Measurements from ENCODE around the gene GAPDH. TPM values are rescaled to one million over a fixed set of nuclear protein-coding genes. Genes with fewer than 3 reads are reported as not detected.
A peak's percentile ranks its signal among the peaks of the same experiment; 100 is the strongest.

Gene GAPDH
- total and polyA plus RNA-seq, 7 donors: 1,653 to 3,219 (median 2,501) TPM

GRCh38 chr12:6527711-6528110 is 6.6 kb upstream of the GAPDH start:
- TF ChIP-seq POLR2A (IDR thresholded peaks at IDR 0.05) (no peak), EP300 (IDR thresholded peaks at IDR 0.05) (no peak), POLR2AphosphoS5 (IDR thresholded peaks at IDR 0.05) (no peak), CTCF (IDR thresholded peaks at IDR 0.05) (no peak)
- H3K9me3 ChIP-seq: no peaks in the 10 kb centered on the region
- peaks cover 23 to 84% (median 60%) of the 10 kb centered on the region in 4 donors for H3K36me3 ChIP-seq
- H3K4me3 ChIP-seq: no peak overlapping the region
- H3K4me1 ChIP-seq: peaks cover 0 to 11% (median 10%) of the 10 kb centered on the region in 4 donors
- 94 to 96% methylated on average over 4 of the region's 4 CpGs for WGBS, 2 donors
- DNase-seq: no peak
- intact Hi-C loops (cut with DNase I): no loop called here
- H3K27ac ChIP-seq: no peak overlapping the region
- no peaks in the 10 kb centered on the region for H3K27me3 ChIP-seq

- 92 to 93% methylated on average over 17 of the region's 17 CpGs for WGBS, 2 donors
- H3K27me3 ChIP-seq: no peaks in the 10 kb centered on the region
- no peak for TF ChIP-seq EP300 (IDR thresholded peaks at IDR 0.05)
- no peak for TF ChIP-seq POLR2AphosphoS5 (IDR thresholded peaks at IDR 0.05)
- intact Hi-C loops (cut with DNase I): no loop called here
- H3K36me3 ChIP-seq: peaks cover 18 to 74% (median 53%) of the 10 kb centered on the region in 4 donors
- H3K4me1 ChIP-seq: peaks cover 0 to 20% (median 19%) of the 10 kb centered on the region in 4 donors
- DNase-seq: no peak
- no peak overlapping the region for H3K27ac ChIP-seq
- no peaks in the 10 kb centered on the region for H3K9me3 ChIP-seq
- no peak overlapping the region for H3K4me3 ChIP-seq
Observed at GRCh38 chr12:6528539-6529235, 5.6 kb upstream of the GAPDH start.

- no peaks in the 10 kb centered on the region for H3K9me3 ChIP-seq
- intact Hi-C loops (cut with DNase I): no loop called here
- TF ChIP-seq CTCF (IDR thresholded peaks at IDR 0.05) (no peak), POLR2A (IDR thresholded peaks at IDR 0.05) (no peak), EP300 (IDR thresholded peaks at IDR 0.05) (no peak), POLR2AphosphoS5 (IDR thresholded peaks at IDR 0.05) (no peak)
- H3K4me3 ChIP-seq: no peak overlapping the region
- no peak overlapping the region for H3K27ac ChIP-seq
- peaks cover 18 to 68% (median 53%) of the 10 kb centered on the region in 4 donors for H3K36me3 ChIP-seq
- 93 to 95% methylated on average over 9 of the region's 9 CpGs for WGBS, 2 donors
- peaks cover 0 to 24% (median 21%) of the 10 kb centered on the region in 4 donors for H3K4me1 ChIP-seq
- H3K27me3 ChIP-seq: no peaks in the 10 kb centered on the region
- no peak for DNase-seq
Observed at GRCh38 chr12:6529291-6529737, 5.0 kb upstream of the GAPDH start.

- peaks cover 0 to 29% (median 26%) of the 10 kb centered on the region in 4 donors for H3K4me1 ChIP-seq
Observed at GRCh38 chr12:6530576-6531260, 3.6 kb upstream of the GAPDH start.

More at GRCh38 chr12:6530576-6531260, 3.6 kb upstream of the GAPDH start:
- Histone ChIP-seq H3K36me3 (peaks cover 13 to 55% (median 48%) of the 10 kb centered on the region in 4 donors), H3K4me3 (no peak overlapping the region), H3K27me3 (no peaks in the 10 kb centered on the region), H3K27ac (peak overlapping the region in 1 of 4 donors; percentile 6), H3K9me3 (no peaks in the 10 kb centered on the region)
- 96% methylated on average over 18 of the region's 18 CpGs for WGBS, 2 donors
- TF ChIP-seq POLR2AphosphoS5 (IDR thresholded peaks at IDR 0.05): no peak
- no peak for TF ChIP-seq POLR2A (IDR thresholded peaks at IDR 0.05)
- no peak for TF ChIP-seq EP300 (IDR thresholded peaks at IDR 0.05)
- no peak for TF ChIP-seq CTCF (IDR thresholded peaks at IDR 0.05)
- DNase-seq: no peak
- intact Hi-C loops (cut with DNase I): no loop called here

Data from sigmoid colon (tissue), 7 donors.